ENCODE data around the gene GP9.

GP9 gene

DNA sequence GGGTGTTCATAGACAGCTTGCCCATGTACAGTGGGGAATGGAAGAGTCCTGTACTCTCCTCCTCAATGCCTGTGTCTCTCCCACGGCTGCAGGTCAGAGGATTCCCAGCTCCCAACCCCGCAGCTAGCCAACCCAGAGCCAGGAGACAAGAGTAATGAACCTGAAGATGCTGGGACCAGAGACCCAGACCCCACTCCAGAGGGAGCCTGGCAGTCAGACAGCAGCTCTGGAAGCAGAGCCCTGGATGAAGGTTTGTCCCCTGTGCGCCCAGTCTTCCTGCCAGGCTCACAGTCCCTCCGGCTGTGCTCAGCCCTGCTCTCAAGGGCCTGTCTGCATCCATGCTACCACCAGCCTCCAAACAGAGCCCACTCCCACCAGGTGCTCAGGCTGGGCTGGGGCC, 30.0 kb upstream of the GP9 start:
- no peak for FAIRE-seq

DNA sequence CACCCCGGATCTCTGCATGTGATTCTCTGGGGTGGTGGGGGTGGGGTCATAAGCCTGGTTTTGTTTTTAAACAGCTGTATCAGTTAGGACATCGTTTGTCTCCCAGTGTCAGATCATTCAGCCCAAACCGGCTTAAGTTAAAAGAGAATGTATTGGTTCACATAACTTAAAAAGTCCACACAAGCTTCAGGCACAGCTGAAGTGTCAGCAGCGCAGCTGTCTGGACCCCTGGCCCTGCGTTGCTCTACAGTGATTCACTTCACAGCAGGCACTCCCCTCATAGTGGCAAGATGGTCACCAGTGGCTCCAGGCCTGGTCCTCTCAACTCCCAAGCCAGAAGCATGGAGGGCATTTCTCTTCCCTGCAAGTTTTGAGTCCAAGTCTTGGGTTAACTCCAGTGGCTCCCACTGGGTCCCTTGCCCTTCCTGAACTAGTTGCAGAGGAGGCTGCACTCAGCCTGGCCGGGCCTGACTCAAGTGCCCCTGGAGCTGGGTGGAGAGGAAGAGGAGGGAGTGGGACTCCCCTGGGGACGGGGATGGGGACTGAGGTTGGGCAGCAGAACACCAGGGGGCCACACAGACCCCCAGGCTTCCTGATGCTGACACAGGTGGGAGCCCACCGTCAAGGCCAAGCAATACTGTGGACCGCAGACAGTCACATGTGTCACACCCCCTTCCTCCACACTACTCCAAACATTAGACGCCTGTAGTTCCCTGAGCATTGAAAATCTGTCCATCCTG, 28.9 kb upstream of the GP9 start:
- no peak for FAIRE-seq

DNA sequence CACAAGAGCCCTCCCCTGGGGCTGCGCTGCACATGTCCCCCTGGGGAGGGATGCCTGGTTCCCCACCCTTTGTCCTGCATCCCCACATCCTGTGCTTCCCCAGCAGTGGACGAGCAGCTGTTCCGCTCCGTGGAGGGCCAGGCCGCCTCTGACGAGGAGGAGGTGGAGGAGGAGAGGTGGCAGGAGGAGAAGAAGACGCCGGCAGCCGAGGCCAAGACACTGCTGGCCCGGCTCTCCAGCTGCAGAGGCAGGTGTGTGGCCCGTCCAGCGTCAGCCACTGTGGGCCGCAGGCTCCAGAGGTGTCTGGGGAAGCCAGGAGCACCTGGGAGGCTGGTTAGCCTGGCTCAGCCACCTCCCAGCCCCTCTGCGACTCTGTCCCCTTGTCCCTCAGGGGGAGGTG, 27.9 kb upstream of the GP9 start:
- FAIRE-seq, result no peak

DNA sequence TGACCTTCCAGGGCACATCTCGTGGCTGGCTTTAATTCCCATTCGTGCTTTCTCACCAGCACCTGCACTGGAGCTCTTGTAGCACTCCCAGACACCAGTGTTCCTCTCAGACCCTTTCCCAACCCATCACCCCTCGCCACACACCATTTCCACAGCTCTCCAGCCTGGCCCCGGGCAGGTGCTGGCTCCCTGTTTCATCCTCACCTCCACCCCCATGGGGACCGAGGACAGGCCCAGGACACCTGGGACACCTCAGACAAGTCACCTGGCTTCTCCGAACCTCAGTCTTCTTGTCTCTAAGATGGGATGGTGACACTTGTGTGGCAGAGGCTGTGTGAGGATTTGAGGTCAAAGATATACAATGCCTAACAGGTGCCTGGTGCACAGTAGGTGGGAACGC, 27.4 kb upstream of the GP9 start:
- no peak for FAIRE-seq

DNA sequence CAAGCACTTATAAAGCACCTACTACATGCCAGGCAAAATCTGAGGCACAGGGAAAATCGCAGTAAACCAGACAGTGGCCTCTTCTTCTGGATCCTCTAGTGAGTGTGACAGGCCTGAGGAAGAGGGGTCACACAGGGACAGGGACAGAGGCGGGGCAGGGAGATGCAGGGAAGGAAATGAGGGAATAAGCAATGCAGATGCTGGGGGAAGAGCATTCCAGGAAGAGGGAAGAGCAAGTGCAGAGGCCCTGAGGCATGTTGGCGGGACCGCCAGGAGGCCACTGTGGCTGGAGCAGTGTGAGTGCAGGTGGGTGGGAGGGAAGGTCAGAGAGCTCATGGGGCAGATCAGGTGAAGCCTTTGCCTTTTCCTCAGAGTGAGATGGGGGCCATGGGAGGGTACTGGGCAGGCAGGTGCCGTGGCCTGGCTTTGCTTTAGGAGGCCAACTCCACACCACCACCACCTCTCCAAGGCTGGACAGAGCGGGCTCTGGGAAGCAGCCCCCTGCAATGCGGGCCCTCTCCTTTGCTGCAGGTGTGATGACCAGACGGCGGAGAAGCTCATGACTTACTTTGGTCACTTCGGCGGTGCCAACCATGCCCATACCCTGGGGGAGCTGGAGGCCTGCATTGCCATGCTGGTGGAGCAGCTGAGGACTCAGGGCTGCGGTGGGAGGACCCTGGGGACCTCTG, 26.8 kb upstream of the GP9 start:
- no peak for FAIRE-seq

DNA sequence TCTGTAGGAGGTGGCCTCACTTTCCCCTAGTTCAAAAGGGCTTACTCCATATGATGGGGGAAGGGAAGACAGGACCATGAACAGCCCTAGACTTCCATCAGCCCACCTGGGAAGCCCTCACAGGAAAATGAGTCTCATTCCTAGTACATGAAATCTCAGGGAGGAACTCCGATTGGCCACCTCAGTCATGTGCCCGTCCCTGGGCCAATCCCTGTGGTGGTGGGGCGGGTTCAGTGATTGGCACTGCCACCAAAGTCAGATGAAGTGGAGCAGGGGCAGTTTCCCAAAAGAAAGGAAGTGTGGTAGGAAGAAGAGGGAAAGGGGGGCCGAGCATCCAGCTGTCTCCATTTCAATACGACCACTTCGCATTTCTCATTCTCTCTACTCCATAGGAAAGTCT, 25.9 kb upstream of the GP9 start:
- no peak for FAIRE-seq

DNA sequence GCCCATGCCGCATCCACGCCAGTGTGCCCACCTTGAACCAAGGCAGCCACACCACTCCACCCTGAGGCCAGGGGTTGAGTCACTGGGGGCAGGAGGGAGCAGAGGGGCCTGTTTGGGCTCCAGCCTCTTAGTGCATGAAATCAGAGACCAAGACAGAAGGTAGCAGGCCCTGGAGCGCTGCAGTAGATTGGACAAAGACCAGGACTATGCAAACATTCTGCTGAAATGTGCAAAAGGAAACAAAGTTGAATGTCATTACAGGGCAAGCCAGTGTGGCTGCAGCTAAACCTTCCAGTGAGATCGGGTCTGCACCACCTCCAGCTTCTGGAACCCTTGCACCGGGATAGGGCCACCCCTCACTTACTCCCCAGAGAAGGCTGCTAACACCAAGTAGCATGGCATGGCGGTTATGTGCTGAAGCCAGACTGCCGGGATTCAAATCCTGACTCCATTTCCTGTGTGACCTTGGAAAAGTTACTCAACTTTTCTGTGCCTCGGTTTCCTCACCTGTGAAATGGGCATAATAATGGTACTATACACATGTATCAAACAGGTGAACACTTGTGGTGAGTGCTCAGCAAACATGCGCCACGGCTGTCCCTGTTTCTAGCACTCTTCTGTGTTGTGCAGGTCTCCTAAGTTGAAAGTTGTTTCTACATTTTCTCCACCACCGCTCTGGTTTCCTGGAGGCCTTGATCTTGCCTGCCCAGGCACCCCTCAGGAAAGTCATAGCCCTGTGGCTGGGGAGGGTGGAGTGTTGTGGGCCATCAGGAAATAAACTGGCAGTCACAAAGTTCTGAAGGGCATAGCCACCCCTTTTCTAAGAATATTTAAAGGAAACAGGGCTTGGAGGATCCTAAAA, 25.0 kb upstream of the GP9 start:
- no peak for FAIRE-seq

DNA sequence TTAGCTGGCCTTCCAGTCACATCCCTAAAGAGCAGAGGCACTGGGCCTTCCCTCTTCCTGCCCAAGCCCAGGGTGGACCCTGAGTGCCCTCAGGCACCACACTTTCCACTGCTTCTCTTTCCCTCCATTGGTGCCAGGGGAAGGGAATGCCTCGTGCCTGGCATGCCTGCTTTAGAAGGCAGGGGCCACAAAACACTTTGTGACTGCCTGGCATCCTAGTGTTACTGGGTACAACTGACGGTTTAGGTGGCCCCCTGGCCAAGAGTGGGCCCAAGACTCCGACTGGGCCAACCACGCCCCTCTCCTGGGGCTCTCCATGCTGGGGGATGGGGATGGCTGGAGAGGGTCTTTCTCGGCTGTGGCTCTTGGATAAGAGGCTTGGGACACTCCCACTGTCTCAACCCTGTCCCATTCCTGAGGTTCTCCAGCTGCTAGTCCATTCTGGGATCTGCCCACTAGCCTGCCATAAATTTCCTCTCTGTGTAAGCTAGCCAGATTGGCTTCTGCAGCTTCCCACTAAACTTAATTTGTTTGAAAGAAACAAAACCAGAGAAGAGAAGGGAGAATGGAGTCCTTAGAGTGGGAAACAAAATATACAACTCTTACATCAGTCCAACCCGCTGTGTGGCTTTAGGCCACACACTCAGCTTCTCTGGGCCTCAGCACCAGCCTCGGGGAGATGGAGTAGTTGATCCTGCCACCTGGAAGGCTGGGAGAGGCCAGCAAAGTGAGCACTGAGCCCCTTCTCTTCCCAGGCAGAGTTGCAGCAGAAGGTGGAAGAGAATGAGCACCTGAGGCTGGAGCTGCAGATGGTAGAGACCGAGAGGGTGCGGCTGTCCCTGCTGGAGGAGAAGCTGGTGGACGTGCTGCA, 24.1 kb upstream of the GP9 start:
- no peak for FAIRE-seq

DNA sequence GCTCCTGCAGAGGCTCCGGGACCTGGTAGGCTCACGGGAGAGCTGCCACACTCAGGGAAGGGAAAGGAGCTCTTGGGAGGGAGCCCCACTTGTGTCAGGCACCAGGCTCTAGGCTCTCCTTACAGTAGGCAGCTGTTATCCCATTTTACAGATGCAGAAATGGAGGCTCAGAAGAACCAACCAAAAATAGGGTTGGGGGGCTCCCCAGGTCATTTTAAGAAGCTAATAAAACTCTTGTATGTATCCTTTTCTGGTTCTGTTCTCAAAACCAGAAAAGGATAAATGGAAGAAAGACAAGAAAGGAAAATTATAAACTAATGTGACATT, 23.5 kb upstream of the GP9 start:
- FAIRE-seq, result no peak

DNA sequence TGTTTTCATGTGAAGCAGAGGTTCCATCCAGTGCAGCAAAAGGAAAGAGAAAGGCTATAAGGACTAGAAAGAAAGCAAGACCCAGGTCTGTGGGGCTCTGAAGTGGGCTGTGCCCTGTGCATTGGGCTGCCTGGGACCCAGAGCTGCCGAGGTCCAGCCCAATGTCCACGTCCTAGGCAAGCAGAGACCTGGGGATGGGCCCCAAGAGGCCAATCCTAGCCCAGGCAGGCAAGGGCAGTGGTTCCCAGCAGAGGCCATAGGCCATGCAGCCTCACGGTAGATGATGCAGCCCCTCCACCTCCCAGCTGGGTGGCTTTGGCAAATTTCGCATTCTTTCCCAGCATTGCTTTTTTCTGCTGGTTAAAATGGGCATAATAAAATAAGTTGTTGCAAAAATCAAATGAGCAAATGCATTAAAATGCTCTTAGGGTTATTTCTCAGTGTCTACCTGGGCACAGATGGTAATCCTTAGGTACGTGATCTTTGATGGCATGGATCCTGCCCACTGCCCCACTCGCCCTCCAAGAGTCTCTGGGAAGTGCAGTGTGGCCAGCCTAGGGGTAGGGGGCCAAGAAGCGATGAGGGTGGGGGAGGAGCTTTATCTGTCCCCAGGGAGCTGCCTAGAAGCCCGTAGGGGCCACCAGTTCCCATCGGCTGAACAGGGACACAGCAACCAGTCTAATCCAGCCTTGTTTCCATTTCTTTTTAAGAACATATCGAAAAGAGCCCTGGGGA, 22.3 kb upstream of the GP9 start:
- no peak for FAIRE-seq

DNA sequence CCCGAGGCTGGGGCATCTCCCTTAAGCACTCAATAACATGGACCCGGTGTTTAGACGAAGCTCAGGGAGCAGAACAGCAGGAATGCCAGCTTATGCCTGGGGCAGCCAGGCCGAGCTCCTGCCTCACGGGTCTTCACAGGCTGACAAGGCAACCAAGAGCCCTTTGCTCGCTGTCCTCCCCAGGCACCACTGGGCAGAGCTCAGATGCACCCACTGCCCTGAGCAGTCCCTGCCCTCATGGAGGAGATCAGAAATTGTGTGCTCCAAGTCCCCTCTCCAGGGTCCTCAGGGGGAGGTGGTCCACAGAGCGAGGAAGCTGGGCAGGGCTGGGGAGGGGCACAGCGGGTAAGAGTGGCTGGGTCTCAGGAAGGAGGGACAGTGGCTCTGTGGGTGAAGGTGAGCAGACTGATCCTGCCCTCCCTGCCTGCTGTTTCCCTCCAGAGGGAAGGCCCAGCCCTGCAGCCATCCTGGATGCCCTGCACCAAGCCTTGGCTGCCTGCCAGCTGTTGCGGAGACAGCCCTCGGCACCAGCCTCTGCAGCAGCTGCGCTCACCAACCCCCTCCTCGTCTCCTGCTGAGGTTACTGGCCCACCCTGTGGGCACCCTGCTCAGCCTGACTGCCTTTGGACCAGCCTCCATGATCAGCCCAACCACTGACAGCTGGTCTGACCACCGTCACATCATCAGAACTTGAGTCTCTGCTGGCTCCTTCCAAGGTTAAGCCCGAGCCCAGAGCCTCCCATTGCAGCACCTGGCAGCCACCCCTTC, 21.1 kb upstream of the GP9 start:
- no peak for FAIRE-seq

DNA sequence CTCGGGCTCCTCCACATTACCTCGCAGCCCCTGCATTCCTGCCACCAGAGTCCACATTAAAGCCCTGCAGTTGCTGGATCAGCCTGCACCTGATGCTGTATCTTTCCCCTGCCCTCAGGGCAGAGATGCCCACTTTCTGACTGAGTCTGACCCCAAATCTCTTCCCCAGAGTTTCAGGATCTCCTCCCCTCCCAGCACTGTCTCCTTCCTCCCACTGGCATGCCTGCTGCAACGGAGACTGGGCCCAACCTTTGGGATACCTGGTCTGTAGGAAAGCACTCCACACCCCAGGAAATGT, 20.6 kb upstream of the GP9 start:
- FAIRE-seq, result no peak

DNA sequence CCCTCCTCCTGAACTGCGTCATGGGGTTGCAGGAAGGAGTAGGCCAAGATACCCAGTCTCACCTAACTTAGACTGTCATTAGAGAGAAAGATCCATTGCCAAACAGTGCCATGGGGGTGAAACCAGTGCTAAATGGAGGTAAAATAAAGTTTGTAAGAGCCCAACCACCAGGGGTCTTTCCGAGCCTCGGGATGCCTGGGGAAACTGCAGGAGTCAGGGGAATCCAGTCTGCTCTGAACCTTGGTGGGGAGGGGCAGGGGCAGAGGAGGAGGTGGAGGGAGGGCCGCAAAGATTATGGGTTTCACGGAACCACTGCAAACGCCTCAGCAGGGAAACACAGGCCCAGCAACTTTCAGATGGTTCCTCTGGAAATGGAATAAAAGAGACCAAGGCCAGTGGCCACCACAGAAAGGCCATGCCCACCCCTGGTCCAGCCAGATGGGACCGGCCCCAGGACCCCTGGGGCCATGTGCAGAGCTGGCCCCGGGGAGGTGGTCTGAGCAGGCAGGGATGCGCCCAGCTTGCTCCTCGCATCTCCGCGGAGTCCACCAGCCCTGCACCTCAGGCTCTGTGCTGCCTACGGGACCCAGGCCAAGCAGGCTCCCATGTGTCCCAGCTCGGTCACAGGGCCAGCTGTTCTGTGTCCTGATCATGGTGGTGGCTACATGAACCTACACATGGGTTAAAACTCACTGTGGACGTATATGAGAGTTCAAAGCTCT, 19.8 kb upstream of the GP9 start:
- no peak for FAIRE-seq

DNA sequence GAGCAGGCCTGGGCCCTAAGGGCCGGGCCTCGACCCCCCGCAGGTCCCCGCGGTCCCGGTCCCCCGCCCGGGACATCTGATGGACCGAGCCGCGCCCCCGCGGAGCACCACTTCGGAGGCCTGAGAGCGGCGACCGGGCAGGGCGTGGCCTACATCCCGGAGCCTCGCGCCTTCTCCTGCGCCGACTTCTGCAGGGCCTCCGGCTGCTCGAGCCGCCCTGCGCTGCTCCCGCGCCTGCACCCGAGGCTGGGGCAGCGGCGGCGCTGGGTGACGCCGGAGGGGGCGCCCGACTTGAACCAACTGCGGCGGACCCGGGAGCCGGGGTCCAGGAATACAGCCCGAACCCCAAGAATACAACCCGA, 14.9 kb upstream of the GP9 start:
- no peak for FAIRE-seq

DNA sequence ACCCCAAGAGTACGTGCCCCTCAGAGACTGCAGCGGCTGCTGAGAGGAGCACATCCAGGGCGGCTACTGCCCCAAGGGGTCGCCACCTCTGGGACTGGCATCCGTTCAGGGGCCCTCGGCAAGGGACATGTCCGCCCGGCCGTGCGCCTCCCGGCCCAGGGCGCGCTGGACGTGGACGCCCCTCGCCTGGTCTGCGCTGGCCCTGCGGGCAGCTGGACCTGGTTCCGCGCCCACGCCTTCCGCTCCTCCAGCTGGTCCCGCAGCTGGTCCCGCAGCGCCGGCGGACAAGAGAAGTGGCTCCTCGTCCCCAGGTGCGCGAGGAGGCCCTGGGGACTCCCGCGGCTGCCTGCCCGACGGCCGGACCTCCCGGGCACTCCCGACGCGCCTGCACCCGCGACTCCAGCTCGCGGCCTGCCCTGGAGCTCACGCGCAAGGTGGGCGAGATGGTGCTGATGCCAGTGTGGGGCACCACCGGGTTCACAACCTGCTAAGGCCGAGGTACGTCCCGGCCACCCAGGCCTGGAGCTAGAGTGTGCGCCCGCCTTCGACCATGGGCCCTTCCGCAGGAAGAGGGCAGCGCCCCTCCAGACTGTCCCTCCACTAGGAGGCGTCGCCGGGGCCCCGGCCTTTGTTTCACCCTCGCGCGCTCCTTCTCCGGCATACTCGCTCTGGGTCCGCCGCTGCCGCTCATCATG, 14.4 kb upstream of the GP9 start:
- FAIRE-seq, result no peak

DNA sequence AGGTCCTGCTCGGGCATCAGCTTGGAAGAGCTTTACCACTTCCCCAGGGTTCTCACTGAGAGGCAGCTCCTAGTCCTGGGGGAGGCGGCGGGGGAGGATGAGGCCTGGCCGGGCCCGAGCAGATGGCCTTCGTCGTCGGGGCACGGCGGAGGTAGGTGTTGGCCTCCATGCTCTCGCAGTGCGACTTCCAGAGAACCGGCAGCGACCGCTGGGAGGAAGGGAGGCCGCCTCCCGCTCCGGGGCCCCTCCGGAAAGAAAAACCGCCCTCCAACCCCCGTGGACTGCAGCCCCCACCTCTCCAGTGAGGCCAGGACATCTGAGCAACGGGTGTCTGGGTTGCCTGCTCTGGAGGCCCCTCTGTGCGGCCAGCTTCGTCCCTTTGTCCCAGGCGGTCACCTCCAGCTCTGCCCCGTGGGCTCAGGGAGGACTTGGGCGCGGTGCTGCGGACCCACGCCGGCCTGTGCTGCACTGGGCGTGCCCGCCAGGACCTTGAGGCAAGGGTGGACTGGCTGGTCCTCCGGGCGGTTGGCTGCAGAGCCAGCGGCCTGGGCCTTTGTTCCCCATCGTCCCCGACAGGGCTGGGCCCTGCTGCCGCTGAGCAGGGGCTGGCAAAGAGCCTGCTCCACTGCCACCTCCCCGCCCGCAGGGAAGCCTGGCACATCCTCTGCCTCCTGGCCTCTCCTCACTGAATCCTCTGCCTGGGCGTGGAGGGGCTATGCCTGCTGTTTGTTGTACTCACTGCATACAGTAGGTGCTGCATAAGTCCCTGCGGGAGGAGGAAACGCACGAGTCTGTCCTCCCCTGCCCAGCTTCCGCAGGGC, 13.6 kb upstream of the GP9 start:
- no peak for FAIRE-seq

DNA sequence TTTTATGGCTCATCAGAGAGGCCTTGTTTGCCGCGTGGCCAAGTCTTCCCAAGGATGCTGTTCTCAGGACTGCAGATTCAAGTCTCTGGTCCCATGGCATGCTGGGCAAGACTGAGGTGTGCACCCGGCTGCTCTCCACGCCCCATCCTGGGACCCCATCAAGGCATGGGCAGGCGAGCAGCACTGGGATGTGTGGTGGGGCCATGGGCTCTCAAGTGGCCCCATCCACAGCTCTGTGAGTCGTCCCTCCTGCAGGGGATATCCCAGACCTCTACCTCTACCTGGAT, 13.1 kb upstream of the GP9 start:
- FAIRE-seq, result no peak

DNA sequence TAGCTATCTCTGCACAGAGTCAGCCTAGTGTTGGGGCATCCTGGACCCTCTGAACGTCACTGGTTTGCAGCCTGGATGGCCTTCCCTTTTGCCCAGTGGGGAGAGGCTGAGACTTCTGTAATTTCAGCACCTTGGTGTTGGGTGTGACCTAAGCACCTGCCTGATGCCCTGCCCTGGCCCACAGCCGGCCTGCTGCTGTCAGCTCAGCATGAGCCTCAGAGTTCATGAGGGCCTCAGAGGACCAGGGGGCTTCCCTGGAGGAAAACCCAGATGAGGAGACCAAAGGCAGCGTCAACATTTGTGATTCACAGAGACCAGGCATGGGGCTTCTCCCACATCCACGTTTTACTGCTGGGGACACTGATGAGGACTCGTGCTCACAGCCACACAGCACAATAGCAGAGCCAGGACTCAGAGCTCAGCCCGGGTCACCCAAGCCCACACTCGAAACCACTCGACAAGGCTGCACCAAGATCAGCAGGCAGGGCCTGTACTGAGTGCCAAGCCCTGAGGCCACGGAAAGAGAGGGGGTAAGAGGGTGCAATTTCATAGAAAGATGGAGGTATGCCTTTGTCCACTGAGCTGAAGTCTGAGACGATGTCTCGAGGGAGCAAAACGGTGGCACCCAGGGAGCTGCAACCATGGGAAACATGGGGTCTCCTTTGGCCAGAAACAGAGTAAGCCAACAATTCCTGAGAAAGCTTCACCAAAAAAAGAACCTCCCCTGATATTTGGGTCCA, 9.9 kb upstream of the GP9 start:
- no peak for FAIRE-seq

DNA sequence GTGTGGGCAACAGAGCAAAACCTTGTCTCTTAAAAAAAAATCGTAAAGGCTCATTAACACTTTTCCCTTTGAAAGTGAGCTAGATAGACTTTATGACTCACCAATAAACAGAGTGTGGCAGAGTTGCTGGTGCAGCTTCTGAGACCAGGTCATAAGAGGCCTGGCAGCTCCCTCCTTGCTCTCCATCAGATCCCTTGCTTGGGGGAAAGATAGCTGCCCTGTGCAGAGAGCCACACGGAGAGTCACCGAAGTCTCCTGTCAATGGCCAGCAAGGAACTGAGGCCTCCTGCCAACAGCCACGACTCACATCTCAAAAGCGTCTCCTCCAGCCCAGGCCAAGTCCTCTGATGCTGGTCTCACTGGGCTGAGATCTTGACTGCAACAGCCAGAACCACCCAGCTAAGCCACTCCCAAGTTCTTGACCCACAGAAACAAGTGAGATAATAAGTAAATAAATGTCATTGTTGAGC, 8.7 kb upstream of the GP9 start:
- no peak for FAIRE-seq

All from G401.6 (cell line).